Stimulated activated CD8-positive, alpha-beta memory T cell treated with anti-CD3 and anti-CD28 coated beads, Interleukin-15, amount 100 ng/mL, for 1 hour (primary cell): ENCODE results near the gene SHMT2.
"Not testable (repeated sequence)": the region's sequence is repeated elsewhere in the genome, so short reads cannot be mapped to it uniquely, and the experiment has no call there.

Experiments used
- DNase-seq: peaks from one replicate; pipeline ENCODE4 v3.0.0-alpha.2; 2020; ENCODE audit warnings: low read depth

Gene SHMT2

DNA sequence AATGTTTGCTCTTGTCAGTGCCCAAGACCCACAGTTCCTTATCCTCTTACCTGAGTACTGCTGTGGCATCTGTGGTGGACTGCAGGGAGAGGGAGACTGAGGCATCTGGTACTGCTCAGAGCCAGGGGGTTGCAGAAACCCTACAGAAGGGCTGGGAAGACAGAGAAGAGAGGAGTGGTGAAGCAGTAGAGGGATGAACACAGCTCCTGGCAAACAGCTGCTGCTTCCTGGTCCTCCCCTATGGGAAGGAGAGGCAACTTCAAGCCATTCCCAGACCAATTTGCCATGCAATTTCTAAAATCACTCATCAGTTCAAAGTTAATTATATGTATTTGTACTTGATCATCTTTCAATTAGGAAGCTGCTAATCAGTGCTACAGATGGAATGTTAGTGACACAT is 37.2 kb downstream of the SHMT2 start:
- no peak for DNase-seq

DNA sequence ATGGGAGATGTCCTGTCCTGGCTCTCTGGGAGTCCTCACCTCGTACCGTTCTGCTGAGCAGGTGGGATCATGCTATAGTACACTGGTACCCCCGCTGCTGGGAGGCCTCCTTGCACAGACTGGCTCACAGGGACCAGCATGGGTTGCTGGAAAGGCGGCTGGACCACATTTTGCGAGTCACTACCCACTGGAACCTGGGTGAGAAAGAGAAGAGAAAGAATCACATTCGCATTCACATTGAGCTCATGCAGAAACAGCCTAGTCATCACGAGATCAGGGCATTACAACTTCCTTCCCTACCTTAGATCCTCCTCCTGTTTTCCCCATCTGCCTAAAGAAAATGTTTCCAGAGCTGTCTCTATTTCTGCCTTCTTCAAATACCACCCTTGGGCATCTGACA is 38.8 kb downstream of the SHMT2 start:
- DNase-seq = no peak

DNA sequence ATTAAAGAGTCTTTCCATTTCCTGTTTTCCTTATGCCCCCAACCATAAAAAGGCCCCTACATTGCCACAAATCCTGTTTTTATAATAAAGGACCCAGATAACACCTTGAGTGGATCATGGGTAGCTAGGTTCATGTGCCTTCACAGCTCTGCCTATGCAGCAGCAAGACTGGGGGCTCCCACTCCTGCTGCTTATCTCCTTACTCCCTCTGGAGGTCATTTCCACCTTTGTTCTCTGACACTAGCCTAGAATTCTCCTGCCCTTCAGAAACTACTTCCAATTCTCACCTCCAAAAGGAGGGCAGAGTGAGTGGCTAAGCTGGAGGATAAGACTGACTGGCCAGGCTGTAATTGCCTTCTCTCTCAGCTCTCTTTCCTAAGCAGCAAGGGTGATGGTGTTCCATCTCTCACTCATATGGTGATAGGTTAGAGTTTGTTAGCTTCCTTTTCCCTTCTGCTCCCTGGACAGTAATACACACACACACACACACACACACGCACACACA is 41.5 kb downstream of the SHMT2 start:
- DNase-seq = no peak

DNA sequence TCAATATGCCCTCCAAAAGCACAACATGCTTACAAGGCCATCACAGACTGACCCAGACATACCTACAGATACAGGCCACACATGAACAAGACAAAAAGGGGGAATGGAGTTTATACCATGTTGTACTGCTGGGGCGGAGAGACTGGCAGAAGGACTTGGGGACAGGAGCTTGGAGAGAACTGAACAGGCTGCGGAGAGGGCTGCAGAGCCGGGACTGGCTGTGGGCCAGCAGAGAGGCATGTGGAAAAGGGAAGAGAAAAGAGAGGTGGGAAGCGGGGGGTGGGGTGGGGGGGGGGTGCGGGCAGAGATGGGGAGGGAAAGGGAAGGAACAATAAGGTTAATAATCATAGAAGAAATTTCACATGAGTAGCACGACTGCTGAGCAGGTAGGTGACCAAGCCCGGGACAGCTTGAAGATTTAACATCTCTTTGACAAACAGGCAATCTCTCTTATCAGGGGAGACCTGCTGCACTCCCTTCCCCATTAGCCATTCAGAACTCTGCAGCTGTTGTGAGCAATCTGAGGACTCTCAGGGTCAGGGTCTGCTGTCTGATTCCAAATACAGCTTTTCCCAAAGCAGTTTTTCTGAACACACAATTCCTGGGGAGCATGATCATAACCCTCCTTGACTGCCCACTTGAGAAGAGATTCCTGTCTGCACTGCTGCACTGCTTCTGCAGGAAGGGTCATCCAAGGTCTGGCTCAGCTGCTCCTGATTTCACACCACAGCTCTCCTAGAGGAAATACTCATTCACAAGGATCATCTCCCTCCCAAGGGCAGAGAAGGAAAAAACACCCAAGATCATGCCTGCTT is 43.0 kb downstream of the SHMT2 start:
- no peak for DNase-seq

DNA sequence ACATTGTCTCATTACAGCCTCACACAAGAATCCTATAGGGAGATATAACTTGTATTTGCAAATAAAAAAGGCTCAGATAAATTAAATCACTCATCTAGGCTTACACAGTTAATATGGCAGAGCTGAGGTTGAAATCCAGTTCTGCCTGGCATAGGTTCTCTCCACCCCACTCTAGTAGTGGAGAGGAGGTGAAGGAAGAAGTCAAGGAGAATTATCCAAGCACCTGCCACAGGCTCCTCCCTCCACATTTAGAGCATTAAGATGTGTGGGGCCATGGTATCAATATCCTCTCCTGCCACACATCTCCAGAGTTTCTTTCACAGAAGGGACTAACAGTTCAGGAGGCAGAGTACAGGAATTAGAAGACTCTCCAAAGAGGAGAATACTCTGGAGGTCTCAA is 44.0 kb downstream of the SHMT2 start:
- DNase-seq = no peak

DNA sequence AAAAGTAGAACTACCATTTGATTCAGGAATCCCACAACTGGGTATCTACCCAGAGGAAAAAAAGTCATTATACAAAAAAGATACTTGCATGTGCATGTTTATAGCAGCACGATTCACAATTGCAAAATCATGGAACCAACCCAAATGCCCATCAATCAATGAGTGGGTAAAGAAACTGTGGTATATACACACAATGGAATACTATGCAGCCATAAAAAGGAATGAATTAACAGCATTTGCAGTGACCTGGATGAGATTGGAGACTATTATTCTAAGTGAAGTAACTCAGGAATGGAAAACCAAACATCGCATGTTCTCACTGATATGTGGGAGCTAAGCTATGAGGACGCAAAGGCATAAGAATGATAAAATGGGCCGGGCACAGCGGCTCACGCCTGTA is 46.7 kb downstream of the SHMT2 start:
- not testable (repeated sequence) for DNase-seq

DNA sequence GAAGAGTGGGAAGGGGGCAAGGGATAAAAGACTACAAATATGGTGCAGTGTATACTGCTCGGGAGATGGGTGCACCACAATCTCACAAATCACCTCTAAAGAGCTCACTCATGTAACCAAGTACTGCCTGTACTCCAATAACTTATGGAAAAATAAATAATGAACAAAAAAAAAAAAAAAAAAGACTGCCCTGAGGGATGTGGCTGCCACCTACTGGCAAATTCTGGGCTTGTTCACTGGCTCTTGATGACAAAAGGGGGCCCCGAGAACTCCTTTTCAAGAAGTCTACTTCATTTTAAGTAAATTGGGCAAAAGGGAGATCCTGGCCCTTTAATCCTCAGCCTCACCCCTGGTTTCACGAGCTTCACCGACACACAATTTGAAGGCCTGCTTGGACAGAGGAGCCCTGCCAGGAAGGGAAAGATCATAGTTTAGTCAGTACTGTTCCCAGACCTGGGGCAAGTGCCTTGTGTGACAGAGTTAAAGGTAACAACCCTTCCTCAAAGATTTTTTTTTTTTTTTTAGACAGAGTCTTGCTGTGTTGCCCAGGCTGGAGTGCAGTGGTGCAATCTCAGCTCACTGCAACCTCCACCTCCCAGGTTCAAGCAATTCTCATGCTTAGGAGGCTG is 47.5 kb downstream of the SHMT2 start:
- DNase-seq = no peak

DNA sequence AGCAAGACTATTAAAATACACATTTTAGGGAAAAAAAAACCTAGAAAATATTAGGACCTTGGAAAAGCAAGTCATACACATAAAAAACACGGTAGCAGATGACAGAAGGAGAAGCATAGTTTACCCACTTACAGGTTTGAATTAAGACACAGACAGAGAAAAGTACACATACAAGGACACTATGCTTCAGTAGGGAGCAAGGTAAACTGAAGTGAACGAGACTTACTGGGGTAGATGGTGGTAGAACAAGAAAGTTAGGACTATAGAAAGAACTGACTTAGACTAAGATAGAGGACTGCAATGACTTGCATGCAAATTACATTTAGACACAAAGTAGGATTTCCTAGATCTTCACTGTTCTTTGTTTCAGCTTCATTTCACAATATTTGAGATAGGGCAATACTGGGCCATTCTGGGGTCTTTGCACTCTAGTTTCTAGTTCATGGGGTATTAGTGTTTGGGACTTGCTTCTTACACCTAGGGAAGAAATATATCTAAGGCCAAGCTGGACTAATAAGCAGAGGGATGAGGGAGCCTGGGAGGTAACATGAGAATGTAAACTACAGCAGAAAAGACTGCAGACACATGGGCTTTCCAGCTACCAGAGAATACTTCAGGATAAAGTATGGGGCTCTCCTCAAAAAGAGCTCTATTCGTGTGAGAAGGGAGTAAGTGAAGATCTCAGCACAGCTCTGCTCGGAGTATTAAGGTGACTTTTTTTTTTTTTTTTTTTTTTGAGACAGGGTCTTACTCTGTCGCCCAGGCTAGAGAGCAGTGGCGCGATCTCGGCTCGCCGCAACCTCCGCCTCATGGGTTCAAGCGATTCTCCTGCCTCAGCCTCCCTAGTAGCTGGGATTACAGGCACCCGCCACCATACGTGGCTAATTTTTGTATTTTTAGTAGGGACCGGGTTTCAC is 49.2 kb downstream of the SHMT2 start:
- DNase-seq = no peak

DNA sequence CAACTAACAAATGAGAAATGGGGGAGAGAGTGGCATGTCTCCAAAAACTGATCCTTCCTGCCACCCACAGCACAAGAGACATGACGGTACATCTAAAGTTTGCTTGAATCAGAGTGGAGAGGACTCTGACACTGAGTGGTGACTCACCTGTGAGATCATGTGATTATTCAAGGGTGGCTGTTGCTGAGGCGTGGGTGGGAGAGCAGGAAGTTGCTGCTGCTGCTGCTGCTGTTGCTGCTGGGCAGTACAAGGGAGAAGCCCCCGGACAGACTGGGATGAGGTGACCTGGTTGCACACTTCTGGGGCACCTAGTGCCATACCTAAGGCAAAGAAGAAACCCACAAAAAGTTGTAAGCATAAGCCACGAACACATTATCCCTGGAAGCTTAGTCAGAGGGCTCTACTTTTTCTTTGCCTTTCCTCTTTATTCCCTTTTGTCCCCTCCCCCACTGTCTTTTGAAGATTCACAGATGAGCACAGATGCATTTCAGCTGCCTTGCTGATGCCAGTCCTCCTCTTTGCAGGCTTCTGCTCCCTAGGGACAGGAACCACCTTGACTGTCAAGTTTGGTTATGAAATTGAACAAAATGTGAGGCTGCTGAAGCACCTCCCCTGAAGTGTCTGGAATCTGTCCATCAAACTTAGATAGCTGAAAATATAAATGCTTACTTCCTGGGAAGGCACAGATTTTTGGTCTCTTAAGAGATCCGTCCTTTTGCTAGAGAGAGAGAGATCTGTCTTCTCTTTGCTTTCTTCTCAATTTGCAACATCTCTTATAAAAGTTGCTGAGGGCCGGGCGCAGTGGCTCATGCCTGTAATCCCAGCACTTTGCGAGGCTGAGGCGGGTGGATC is 50.9 kb downstream of the SHMT2 start:
- peak; percentile 34 for DNase-seq

DNA sequence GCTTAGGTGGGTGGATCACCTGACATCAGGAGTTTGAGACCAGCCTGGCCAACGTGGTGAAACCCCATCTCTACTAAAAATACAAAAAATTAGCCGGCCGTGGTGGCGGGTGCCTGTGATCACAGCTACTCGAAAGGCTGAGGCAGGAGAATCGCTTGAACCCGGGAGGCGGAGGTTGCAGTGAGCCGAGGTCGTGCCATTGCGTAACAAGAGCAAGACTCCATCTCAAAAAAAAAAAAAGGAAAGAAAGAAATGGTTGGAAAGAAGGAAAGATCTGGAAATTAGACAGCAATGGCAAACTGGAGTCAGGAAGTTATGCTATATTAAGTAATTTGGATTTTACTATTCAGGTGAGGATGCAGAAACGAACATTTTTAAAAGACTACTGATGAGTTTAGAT is 52.6 kb downstream of the SHMT2 start:
- not testable (repeated sequence) for DNase-seq
